ENCODE measurements around the gene PDXP. TPM values are rescaled to one million over a fixed set of nuclear protein-coding genes. Genes with fewer than 3 reads are reported as not detected.

PDXP gene
- total and polyA plus RNA-seq, 2 experiments from 2014 or later: 15.0 to 55.6 TPM

DNA sequence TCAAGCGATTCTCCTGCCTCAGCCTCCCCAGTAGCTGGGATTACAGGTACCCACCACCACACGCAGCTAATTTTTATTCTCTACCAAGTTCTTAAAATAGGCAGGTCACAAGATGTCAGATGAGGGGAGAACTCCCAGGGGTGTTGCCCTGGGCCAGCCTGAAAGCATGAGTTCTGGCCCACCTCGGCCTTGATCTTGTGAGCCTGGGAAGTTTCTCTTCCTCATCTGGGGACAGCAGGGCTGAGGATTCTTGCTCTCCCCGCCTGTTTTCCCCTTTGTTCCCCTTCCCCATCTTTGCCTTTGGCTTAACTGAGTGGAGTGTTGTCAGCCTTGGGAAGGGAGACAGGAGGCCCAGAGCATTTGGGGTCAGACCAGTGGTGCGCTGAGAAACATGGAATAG is 3.5 kb downstream of the PDXP start (continued):
- TF ChIP-seq ZNF462 (CRISPR knock-in tag; IDR thresholded peaks at IDR 0.05): no peak
- TF ChIP-seq EZH2phosphoT487 (IDR thresholded peaks at IDR 0.05; ENCODE audit: unreplicated experiment): no peak
- TF ChIP-seq CTCF (conservative IDR thresholded peaks at IDR 0.05; ENCODE audit: low read depth in 2 of 2): no peak
- TF ChIP-seq STAT1 (IDR thresholded peaks at IDR 0.05; ENCODE audit: unreplicated experiment): no peak
- no peak for TF ChIP-seq REST (IDR thresholded peaks at IDR 0.05; ENCODE audit: unreplicated experiment)
- no peak for TF ChIP-seq ZNF331 (CRISPR knock-in tag; IDR thresholded peaks at IDR 0.05; ENCODE audit: low read depth)
- no peak for TF ChIP-seq CREB1 (CRISPR knock-in tag; IDR thresholded peaks at IDR 0.05; ENCODE audit: low read depth)
- no peak for TF ChIP-seq POLR2AphosphoS5 (IDR thresholded peaks at IDR 0.05; ENCODE audit: low read depth)
- TF ChIP-seq ZNF114 (CRISPR knock-in tag; IDR thresholded peaks at IDR 0.05): no peak

Measured in GM23338 (cell line).